H1 (cell line): ENCODE measurements around the gene ITGA6. TPM values are rescaled to one million over a fixed set of nuclear protein-coding genes. Genes with fewer than 3 reads are reported as not detected.
A peak's percentile ranks its signal among the peaks of the same experiment; 100 is the strongest.

Experiments
- BRCA1 ChIP-seq: IDR thresholded peaks from 2 replicates; pipeline ENCODE4 v1.6.1; 2012; ENCODE audit warnings: low read depth, low read length, improper control_type of control experiment
- CTCF ChIP-seq, 3 experiments: IDR thresholded peaks; 1 replicate in 2 of 3; 2 replicates in 1 of 3; pipeline versions ENCODE4 v1.5.1 to v1.6.1; 2011; ENCODE audit warnings: low read length in 3 of 3, mild to moderate bottlenecking in 3 of 3, inconsistent platforms in 2 of 3, low read depth in 1 of 3, moderate library complexity in 1 of 3; ENCODE audit not compliant: insufficient read depth in 1 of 3; ENCODE audit errors: control extremely low read depth in 1 of 3
- POLR2A ChIP-seq, 2 experiments: IDR thresholded peaks; 1 replicate in 1 of 2; 2 replicates in 1 of 2; pipeline ENCODE4 v1.6.1; 2011; ENCODE audit warnings: low read depth in 2 of 2, low read length in 2 of 2, mild to moderate bottlenecking in 2 of 2; ENCODE audit errors: control extremely low read depth in 1 of 2
- TBP ChIP-seq: IDR thresholded peaks from 2 replicates; pipeline ENCODE4 v1.6.1; 2011; ENCODE audit warnings: low read depth, low read length, improper control_type of control experiment
- polyA plus RNA-seq, 7 experiments: library from polyadenylated mRNA; depleted of rRNA in 3 of 7; stranded (reverse) in 5 of 7; unstranded in 2 of 7; fragments of >200 nt in 5 of 7; fragments of 200-250 nt in 2 of 7; gene quantifications; 1 replicate in 5 of 7; 2 replicates in 1 of 7; 4 replicates in 1 of 7; pipeline versions ENCODE4 v1.2.1 to v1.2.3, GENCODE V29; 2011 to 2013; ENCODE audit warnings: missing spikeins in 2 of 7, mixed read lengths in 2 of 7
- total RNA-seq: library from RNA; stranded (reverse); fragmentation: NEBNext Ultra II Directional; extraction: Animal tissue kit (Norgen Biotek cat#: 25700); gene quantifications from 2 replicates; pipeline ENCODE4 v1.2.1, GENCODE V29; 2021

Gene ITGA6
- total and polyA plus RNA-seq, 2 of the 8 experiments (the other 6 are each of a cell fraction or from before 2014, with no cell fraction given), result 26.9 to 118 TPM

DNA sequence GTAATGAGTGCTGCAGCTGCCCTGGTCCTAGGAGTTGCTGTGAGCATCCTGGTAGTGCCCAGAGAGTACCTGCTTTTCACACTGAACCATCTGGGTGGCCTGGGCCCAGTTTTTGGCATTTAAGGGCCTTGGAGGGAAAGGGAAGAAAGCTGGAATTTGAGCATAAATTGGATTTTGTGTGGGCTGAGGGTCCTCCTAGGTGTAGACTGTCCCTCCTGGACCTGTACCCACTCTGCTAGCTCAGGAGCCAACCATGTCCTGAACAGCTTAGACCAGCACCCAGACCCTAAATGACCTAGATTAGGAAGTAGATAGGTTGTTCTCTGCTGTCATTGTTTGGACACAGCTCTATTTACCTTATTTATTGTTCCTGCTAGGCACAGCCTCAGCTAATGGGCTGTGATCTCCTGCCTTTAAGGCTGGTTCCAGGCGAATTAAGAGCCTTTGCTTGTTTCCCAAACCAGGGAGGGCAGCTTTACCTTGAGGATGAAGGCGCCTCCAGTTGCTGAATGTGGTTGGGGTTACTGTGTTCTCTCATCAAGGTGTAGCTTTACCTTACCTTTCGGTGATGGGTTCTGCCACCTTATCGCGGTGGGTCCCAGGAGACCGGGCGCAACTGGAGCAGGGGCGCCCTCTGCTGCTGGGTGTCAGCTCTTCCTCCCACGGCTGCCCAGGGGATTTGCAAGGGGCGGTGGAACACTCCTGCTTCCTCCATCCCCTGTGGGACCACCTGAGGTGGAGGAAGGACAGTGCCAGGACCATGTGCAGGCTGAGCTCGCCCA is 34.4 kb downstream of the ITGA6 start (continued):
- peak; percentile 43; the same call in 1 of the 2 replicates for TF ChIP-seq TBP
- TF ChIP-seq BRCA1, result 0 out of 2 replicates have a peak, but pooled peaks have one; percentile 48
- no peak for TF ChIP-seq POLR2A (IDR thresholded peaks at IDR 0.05; ENCODE audit: control extremely low read depth in 1 of 2, low read depth in 2 of 2, low read length in 2 of 2)
- peak; percentile 87 to 95 (median 92) for TF ChIP-seq CTCF (IDR thresholded peaks at IDR 0.05; ENCODE audit: control extremely low read depth in 1 of 3, insufficient read depth in 1 of 3, low read depth in 1 of 3, low read length in 3 of 3)
